Activated B cell treated with CpG ODN at 0.5 μM for 24 hours (primary cell): ENCODE results near the gene DOCK1. TPM values are rescaled to one million over a fixed set of nuclear protein-coding genes. Genes with fewer than 3 reads are reported as not detected.

Experiments
- ATAC-seq: fragments of 200-7000 bp; cut with Tn5 transposase; one replicate; pipeline ENCODE4 v1.10.0; 2021; ENCODE audit warnings: low read depth, mild to moderate bottlenecking, moderate library complexity
- CTCF ChIA-PET: fragments of 350-600 bp; sonication (Branson Sonifier 250); formaldehyde crosslinking; loops from one replicate; lab custom pipeline; 2021; ENCODE audit warnings: antibody characterized with exemption; lab: Charles Lee
- POLR2A ChIA-PET: fragments of 350-600 bp; sonication (Branson Sonifier 250); formaldehyde crosslinking; loops from one replicate; lab custom pipeline; 2021; ENCODE audit warnings: antibody characterized with exemption; lab: Charles Lee
- DNase-seq: peaks from one replicate; pipeline ENCODE4 v3.0.0; 2022
- H3K27ac Mint-ChIP-seq: one replicate; pipeline ENCODE4 v1.8.0; 2020; ENCODE audit warnings: mixed read lengths
- H3K27me3 Mint-ChIP-seq: one replicate; pipeline ENCODE4 v1.8.0; 2021; ENCODE audit warnings: mixed read lengths
- H3K36me3 Mint-ChIP-seq: one replicate; pipeline ENCODE4 v1.8.0; 2021; ENCODE audit warnings: low read depth, mixed read lengths
- H3K4me1 Mint-ChIP-seq: one replicate; pipeline ENCODE4 v1.8.0; 2021; ENCODE audit warnings: mixed read lengths
- H3K4me3 Mint-ChIP-seq: one replicate; pipeline ENCODE4 v1.8.0; 2020; ENCODE audit warnings: mild to moderate bottlenecking, mixed read lengths
- H3K9me3 Mint-ChIP-seq: one replicate; pipeline ENCODE4 v1.8.0; 2020; ENCODE audit warnings: mixed read lengths
- CTCF ChIP-seq: fragments of 200-600 bp; IDR thresholded peaks from one replicate; pipeline ENCODE4 v1.8.0; 2022; ENCODE audit warnings: antibody characterized with exemption, mild to moderate bottlenecking
- intact Hi-C: fragments of 100-400 bp; cut with micrococcal nuclease; formaldehyde crosslinking; loops from one replicate; pipeline ENCODE4 v1.15.1; 2024
- total RNA-seq: library from RNA; stranded (reverse); gene quantifications from 2 replicates; pipeline ENCODE4 v1.2.3, GENCODE V29; 2022

Gene DOCK1
- total RNA-seq, 1 donor from 2014 or later, result not detected

GRCh38 chr10:126930131-126930882 lies 25.1 kb downstream of the DOCK1 start:
- H3K36me3 Mint-ChIP-seq, result no peaks in the 10 kb centered on the region

GRCh38 chr10:126930883-126931503 lies 25.8 kb downstream of the DOCK1 start:
- Mint-ChIP-seq H3K27me3 (no peaks in the 10 kb centered on the region), H3K36me3 (no peaks in the 10 kb centered on the region), H3K4me1 (no peaks in the 10 kb centered on the region), H3K27ac (no peak overlapping the region), H3K4me3 (no peak overlapping the region), H3K9me3 (no peaks in the 10 kb centered on the region)
- ATAC-seq (no peak), DNase-seq (no peak)
- TF ChIP-seq CTCF, result no peak
- intact Hi-C loops, result no loop called here
- POLR2A ChIA-PET, result no interaction called here
- CTCF ChIA-PET, result no interaction called here

More at GRCh38 chr10:126930131-126930882, 25.1 kb downstream of the DOCK1 start:
- H3K27me3 Mint-ChIP-seq, result no peaks in the 10 kb centered on the region
- no peak for ATAC-seq
- ChIA-PET CTCF (no interaction called here), POLR2A (no interaction called here)
- no peak overlapping the region for H3K27ac Mint-ChIP-seq
- H3K9me3 Mint-ChIP-seq, result no peaks in the 10 kb centered on the region
- TF ChIP-seq CTCF, result no peak
- intact Hi-C loops, result no loop called here
- no peaks in the 10 kb centered on the region for H3K4me1 Mint-ChIP-seq
- DNase-seq, result no peak
- no peak overlapping the region for H3K4me3 Mint-ChIP-seq

- Mint-ChIP-seq H3K27me3 (no peaks in the 10 kb centered on the region), H3K4me1 (no peaks in the 10 kb centered on the region), H3K27ac (no peak overlapping the region), H3K9me3 (no peaks in the 10 kb centered on the region), H3K4me3 (no peak overlapping the region), H3K36me3 (no peaks in the 10 kb centered on the region)
- POLR2A ChIA-PET, result no interaction called here
- CTCF ChIA-PET, result no interaction called here
- intact Hi-C loops, result no loop called here
- TF ChIP-seq CTCF, result no peak
- ATAC-seq (no peak), DNase-seq (no peak)
Measured at GRCh38 chr10:126931544-126931943, 26.3 kb downstream of the DOCK1 start.

DNA sequence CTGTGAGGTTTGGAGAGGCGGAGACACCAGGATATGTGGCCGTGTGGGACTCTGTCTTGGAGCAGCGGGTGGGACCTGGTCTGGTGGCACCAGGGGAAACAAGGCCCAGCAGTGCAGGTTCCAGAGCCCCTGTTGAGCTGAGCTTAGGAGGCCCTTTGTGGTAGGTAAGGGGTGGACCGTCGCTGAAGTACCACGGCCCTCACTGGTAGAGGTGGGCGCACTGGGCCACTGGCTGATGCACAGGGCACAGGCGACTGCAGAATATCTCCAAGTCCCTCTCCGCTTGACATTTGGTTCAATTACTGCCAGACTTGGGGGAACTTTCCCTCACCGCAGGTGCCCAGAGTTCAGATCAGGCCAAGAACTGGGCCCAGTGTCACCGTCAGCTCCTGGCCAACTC lies 27.3 kb downstream of the DOCK1 start:
- Mint-ChIP-seq H3K36me3 (no peaks in the 10 kb centered on the region), H3K27ac (no peak overlapping the region), H3K4me1 (no peaks in the 10 kb centered on the region), H3K9me3 (peaks cover 2% of the 10 kb centered on the region), H3K4me3 (no peak overlapping the region), H3K27me3 (no peaks in the 10 kb centered on the region)
- ATAC-seq (no peak), DNase-seq (no peak)
- intact Hi-C loops, result no loop called here
- POLR2A ChIA-PET, result no interaction called here
- no peak for TF ChIP-seq CTCF
- CTCF ChIA-PET, result no interaction called here

DNA sequence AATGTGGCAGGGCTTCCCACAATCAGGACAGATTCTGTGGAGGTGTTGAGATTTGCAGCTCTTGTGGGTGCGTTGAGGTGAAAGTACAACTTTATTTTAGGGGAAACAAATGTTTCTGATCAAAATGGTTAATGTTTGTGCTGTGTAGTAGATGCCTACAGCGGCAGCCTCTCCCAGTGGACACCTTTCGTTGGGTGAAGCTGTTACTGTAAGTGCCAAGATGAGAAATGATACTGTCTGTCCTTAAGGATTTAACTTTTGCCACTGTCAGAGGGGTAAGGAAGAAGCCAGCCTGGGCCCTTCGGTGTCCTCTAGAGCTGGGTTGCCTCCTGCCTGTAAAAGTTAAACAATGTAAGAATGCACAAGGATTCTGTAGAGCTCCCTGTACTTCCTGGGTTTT lies 27.9 kb downstream of the DOCK1 start:
- ChIA-PET POLR2A (no interaction called here), CTCF (no interaction called here)
- ATAC-seq, result no peak
- Mint-ChIP-seq H3K4me1 (no peaks in the 10 kb centered on the region), H3K36me3 (no peaks in the 10 kb centered on the region), H3K27me3 (no peaks in the 10 kb centered on the region), H3K27ac (no peak overlapping the region), H3K4me3 (no peak overlapping the region), H3K9me3 (peaks cover 2% of the 10 kb centered on the region)
- intact Hi-C loops, result no loop called here
- TF ChIP-seq CTCF, result no peak
- no peak for DNase-seq
